Measurements from ENCODE around the gene ABCC1. TPM values are rescaled to one million over a fixed set of nuclear protein-coding genes. Genes with fewer than 3 reads are reported as not detected.

ABCC1 gene
- total and polyA plus RNA-seq, 2 of the 4 experiments (the other 2 are of a cell fraction) = 39.4 to 66.0 TPM

DNA sequence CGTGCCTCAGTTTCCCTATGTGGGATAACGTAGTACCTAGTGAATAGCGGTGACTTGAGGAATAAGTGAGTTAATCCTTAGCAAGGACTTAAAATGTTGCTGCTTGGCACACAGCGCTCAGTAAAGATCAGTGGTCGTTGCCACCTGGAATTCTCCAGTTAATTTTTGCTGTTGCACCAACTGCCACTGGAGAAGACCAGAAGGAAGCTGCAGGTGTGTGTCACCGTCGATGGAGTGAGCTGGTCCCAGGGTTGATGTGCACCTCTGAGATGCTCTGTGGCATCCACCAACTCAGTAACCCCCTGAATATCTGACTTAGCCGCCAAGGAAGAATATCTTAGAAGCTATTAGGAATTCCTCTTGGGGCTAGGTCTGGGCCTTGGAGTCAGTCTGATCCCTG lies 4.1 kb downstream of the ABCC1 start:
- H3K4me3 ChIP-seq (ENCODE audit: insufficient read depth, low read depth, low read length) = no peak overlapping the region
- in situ Hi-C loops (cut with MboI; ENCODE audit: low sequenced_read_pairs) (no loop called here), intact Hi-C loops (cut with micrococcal nuclease) (loop anchor here (5.0 kb wide), 1 partner anchor 74 kb away; no protein-coding TSS in a partner anchor), dilution Hi-C loops (cut with HindIII; ENCODE audit: low sequenced_read_pairs, unreplicated experiment) (no loop called here)
- no peak overlapping the region for H3K56ac ChIP-seq (ENCODE audit: extremely low read depth, insufficient read depth, low read length)
- peaks cover 22% of the 10 kb centered on the region; the same call in 1 of the 2 replicates for H3K36me3 ChIP-seq (ENCODE audit: control insufficient read depth, insufficient read depth, low read length)
- H3K4me1 ChIP-seq (ENCODE audit: control insufficient read depth, insufficient read depth, low read length) = peaks cover 26% of the 10 kb centered on the region
- ChIA-PET POLR2A (ENCODE audit: unreplicated experiment) (no interaction called here), CTCF (no interaction called here)
- peaks cover 50% of the 10 kb centered on the region for H3K9me1 ChIP-seq (ENCODE audit: insufficient read depth, low read length)
- H3K9ac ChIP-seq (ENCODE audit: low read depth, low read length) = no peak overlapping the region
- H2AFZ ChIP-seq (replicated peaks; ENCODE audit: low read length, poor library complexity) = no peak overlapping the region
- H3K4me2 ChIP-seq (ENCODE audit: low read depth, low read length) = peak overlapping the region; percentile 38; the same call in 1 of the 2 replicates
- no peak overlapping the region for H4K5ac ChIP-seq (ENCODE audit: low read depth, low read length)
- WGBS, 2 experiments (ENCODE audit: extremely low coverage in 2 of 2, insufficient read length in 1 of 2) = 97% methylated on average over 5 of the region's 8 CpGs; no CpG with 5 or more reads in 1 of the 2 experiments
- no peak overlapping the region for H4K91ac ChIP-seq (ENCODE audit: insufficient read depth, low read depth, low read length)
- H2BK15ac ChIP-seq (ENCODE audit: low read depth, low read length) = no peak overlapping the region
- H3K18ac ChIP-seq (ENCODE audit: low read depth, low read length) = no peak overlapping the region
- H4K20me1 ChIP-seq (ENCODE audit: insufficient read depth, low read length) = peaks cover 83% of the 10 kb centered on the region
- peak overlapping the region; percentile 11; the same call in 1 of the 2 replicates for H2AK5ac ChIP-seq (ENCODE audit: low read depth, low read length)
- no peak overlapping the region for H2BK120ac ChIP-seq (ENCODE audit: low read depth, low read length)
- no peaks in the 10 kb centered on the region for H3K27me3 ChIP-seq (ENCODE audit: control insufficient read depth, insufficient read depth, low read length)
- TF ChIP-seq FOS (IDR thresholded peaks at IDR 0.05; ENCODE audit: low read depth, low read length) (no peak), CEBPB (IDR thresholded peaks at IDR 0.05; ENCODE audit: low read depth, low read length) (no peak), RAD21 (IDR thresholded peaks at IDR 0.05; ENCODE audit: low read length) (no peak)
- TF ChIP-seq, protein P1, sequence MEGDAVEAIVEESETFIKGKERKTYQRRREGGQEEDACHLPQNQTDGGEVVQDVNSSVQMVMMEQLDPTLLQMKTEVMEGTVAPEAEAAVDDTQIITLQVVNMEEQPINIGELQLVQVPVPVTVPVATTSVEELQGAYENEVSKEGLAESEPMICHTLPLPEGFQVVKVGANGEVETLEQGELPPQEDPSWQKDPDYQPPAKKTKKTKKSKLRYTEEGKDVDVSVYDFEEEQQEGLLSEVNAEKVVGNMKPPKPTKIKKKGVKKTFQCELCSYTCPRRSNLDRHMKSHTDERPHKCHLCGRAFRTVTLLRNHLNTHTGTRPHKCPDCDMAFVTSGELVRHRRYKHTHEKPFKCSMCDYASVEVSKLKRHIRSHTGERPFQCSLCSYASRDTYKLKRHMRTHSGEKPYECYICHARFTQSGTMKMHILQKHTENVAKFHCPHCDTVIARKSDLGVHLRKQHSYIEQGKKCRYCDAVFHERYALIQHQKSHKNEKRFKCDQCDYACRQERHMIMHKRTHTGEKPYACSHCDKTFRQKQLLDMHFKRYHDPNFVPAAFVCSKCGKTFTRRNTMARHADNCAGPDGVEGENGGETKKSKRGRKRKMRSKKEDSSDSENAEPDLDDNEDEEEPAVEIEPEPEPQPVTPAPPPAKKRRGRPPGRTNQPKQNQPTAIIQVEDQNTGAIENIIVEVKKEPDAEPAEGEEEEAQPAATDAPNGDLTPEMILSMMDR (conservative IDR thresholded peaks at IDR 0.05; ENCODE audit: low read depth, low read length) = no peak
- TF ChIP-seq, protein P2, sequence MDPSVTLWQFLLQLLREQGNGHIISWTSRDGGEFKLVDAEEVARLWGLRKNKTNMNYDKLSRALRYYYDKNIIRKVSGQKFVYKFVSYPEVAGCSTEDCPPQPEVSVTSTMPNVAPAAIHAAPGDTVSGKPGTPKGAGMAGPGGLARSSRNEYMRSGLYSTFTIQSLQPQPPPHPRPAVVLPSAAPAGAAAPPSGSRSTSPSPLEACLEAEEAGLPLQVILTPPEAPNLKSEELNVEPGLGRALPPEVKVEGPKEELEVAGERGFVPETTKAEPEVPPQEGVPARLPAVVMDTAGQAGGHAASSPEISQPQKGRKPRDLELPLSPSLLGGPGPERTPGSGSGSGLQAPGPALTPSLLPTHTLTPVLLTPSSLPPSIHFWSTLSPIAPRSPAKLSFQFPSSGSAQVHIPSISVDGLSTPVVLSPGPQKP (IDR thresholded peaks at IDR 0.05; ENCODE audit: borderline replicate concordance, low read depth, low read length) = no peak
- H2BK5ac ChIP-seq (ENCODE audit: low read depth, low read length, poor library complexity, severe bottlenecking) = no peak overlapping the region
- H3K27ac ChIP-seq (ENCODE audit: insufficient read depth, low read length) = no peak overlapping the region
- BruUV-seq (replicated peaks) = no TSS peak
- ATAC-seq (ENCODE audit: low read depth) (no peak), DNase-seq (no peak)
- no peak overlapping the region for H4K8ac ChIP-seq (ENCODE audit: low read depth in 2 of 2, low read length in 2 of 2)
- no peak overlapping the region for H3K4ac ChIP-seq (ENCODE audit: low read depth, low read length)
- H3K79me1 ChIP-seq (ENCODE audit: low read depth in 1 of 2, low read length in 2 of 2) = peaks cover 7 to 79% of the 10 kb centered on the region in 2 experiments; a peak in 3 of 4 replicates
- H3K14ac ChIP-seq (replicated peaks; ENCODE audit: low read depth, low read length) = 0 out of 2 replicates have a peak overlapping the region, but pooled peaks have one; percentile 29
- H3K23ac ChIP-seq (ENCODE audit: low read depth, low read length) = peak overlapping the region; percentile 8; the same call in 1 of the 2 replicates
- H2AK9ac ChIP-seq (replicated peaks; ENCODE audit: low read depth, low read length, poor library complexity) = no peak overlapping the region
- no peak overlapping the region for H2BK20ac ChIP-seq (ENCODE audit: low read depth, low read length)
- H3K9me3 ChIP-seq (ENCODE audit: control insufficient read depth, insufficient read depth, low read length) = no peaks in the 10 kb centered on the region

Data from IMR-90 (cell line).